ENCODE results near the gene STK39. TPM values are rescaled to one million over a fixed set of nuclear protein-coding genes. Genes with fewer than 3 reads are reported as not detected.

The STK39 gene
- total RNA-seq, 2 experiments from 2014 or later: 17.7 to 41.1 TPM

GRCh38 chr2:168208652-168209051, 38.7 kb downstream of the STK39 start:
- TF ChIP-seq EZH2phosphoT487 (IDR thresholded peaks at IDR 0.05; ENCODE audit: borderline replicate concordance, low read depth, low read length) (no peak), CTCF (conservative IDR thresholded peaks at IDR 0.05; ENCODE audit: low read length) (no peak)
- no peaks in the 10 kb centered on the region for H3K36me3 ChIP-seq (ENCODE audit: insufficient read depth, low read length)
- no peak overlapping the region for H3K27ac ChIP-seq (ENCODE audit: low read depth, low read length, poor library complexity, severe bottlenecking)
- no peaks in the 10 kb centered on the region for H3K9me2 ChIP-seq (ENCODE audit: insufficient read depth, low read length)
- ChIA-PET POLR2A (interaction anchor here (0.5 to 0.7 kb wide), 2 partner anchors 19 to 33 kb away, joined by 3 read pairs; no protein-coding TSS in a partner anchor), CTCF (ENCODE audit: unreplicated experiment) (no interaction called here)
- intact Hi-C loops (cut with micrococcal nuclease; ENCODE audit: unreplicated experiment): no loop called here
- no peak for DNase-seq (ENCODE audit: low spot score)
- no peaks in the 10 kb centered on the region for H3K79me2 ChIP-seq (ENCODE audit: insufficient read depth, low read depth, low read length)
- no peak overlapping the region for H2AFZ ChIP-seq (ENCODE audit: low read length)
- no peaks in the 10 kb centered on the region for H3K9me3 ChIP-seq (ENCODE audit: low read length)
- H3K4me1 ChIP-seq (ENCODE audit: insufficient read depth, low read length, poor library complexity, severe bottlenecking): no peaks in the 10 kb centered on the region
- no peak overlapping the region for H3K4me3 ChIP-seq (ENCODE audit: low read depth, low read length, poor library complexity, severe bottlenecking)
- H4K20me1 ChIP-seq (ENCODE audit: insufficient read depth, low read length): no peaks in the 10 kb centered on the region
- BruUV-seq (replicated peaks): no TSS peak
- H3K4me2 ChIP-seq (ENCODE audit: low read length): no peak overlapping the region

GRCh38 chr2:168207851-168208250, 39.5 kb downstream of the STK39 start:
- no peak overlapping the region for H3K4me3 ChIP-seq (ENCODE audit: low read depth, low read length, poor library complexity, severe bottlenecking)
- ChIA-PET POLR2A (no interaction called here), CTCF (ENCODE audit: unreplicated experiment) (no interaction called here)
- no peak for DNase-seq (ENCODE audit: low spot score)
- no peak overlapping the region for H2AFZ ChIP-seq (ENCODE audit: low read length)
- no peak overlapping the region for H3K4me2 ChIP-seq (ENCODE audit: low read length)
- no peaks in the 10 kb centered on the region for H3K36me3 ChIP-seq (ENCODE audit: insufficient read depth, low read length)
- H3K9me3 ChIP-seq (ENCODE audit: low read length): no peaks in the 10 kb centered on the region
- no peaks in the 10 kb centered on the region for H4K20me1 ChIP-seq (ENCODE audit: insufficient read depth, low read length)
- H3K79me2 ChIP-seq (ENCODE audit: insufficient read depth, low read depth, low read length): no peaks in the 10 kb centered on the region
- no peaks in the 10 kb centered on the region for H3K4me1 ChIP-seq (ENCODE audit: insufficient read depth, low read length, poor library complexity, severe bottlenecking)
- intact Hi-C loops (cut with micrococcal nuclease; ENCODE audit: unreplicated experiment): no loop called here
- H3K9me2 ChIP-seq (ENCODE audit: insufficient read depth, low read length): no peaks in the 10 kb centered on the region
- no TSS peak for BruUV-seq (replicated peaks)
- no peak for TF ChIP-seq EZH2phosphoT487 (IDR thresholded peaks at IDR 0.05; ENCODE audit: borderline replicate concordance, low read depth, low read length)
- no peak for TF ChIP-seq CTCF (conservative IDR thresholded peaks at IDR 0.05; ENCODE audit: low read length)
- no peak overlapping the region for H3K27ac ChIP-seq (ENCODE audit: low read depth, low read length, poor library complexity, severe bottlenecking)

- BruUV-seq (replicated peaks): no TSS peak
- TF ChIP-seq CTCF (conservative IDR thresholded peaks at IDR 0.05; ENCODE audit: low read length) (no peak), EZH2phosphoT487 (IDR thresholded peaks at IDR 0.05; ENCODE audit: borderline replicate concordance, low read depth, low read length) (no peak)
- H3K79me2 ChIP-seq (ENCODE audit: insufficient read depth, low read depth, low read length): no peaks in the 10 kb centered on the region
These were observed 43.4 kb downstream of the STK39 start for GRCh38 chr2:168203762-168204693.

More at GRCh38 chr2:168203762-168204693, 43.4 kb downstream of the STK39 start:
- H2AFZ ChIP-seq (ENCODE audit: low read length): no peak overlapping the region
- no peak for DNase-seq (ENCODE audit: low spot score)
- no peaks in the 10 kb centered on the region for H3K36me3 ChIP-seq (ENCODE audit: insufficient read depth, low read length)
- no peaks in the 10 kb centered on the region for H4K20me1 ChIP-seq (ENCODE audit: insufficient read depth, low read length)
- H3K4me3 ChIP-seq (ENCODE audit: low read depth, low read length, poor library complexity, severe bottlenecking): no peak overlapping the region
- H3K4me1 ChIP-seq (ENCODE audit: insufficient read depth, low read length, poor library complexity, severe bottlenecking): no peaks in the 10 kb centered on the region
- intact Hi-C loops (cut with micrococcal nuclease; ENCODE audit: unreplicated experiment): no loop called here
- no peaks in the 10 kb centered on the region for H3K9me2 ChIP-seq (ENCODE audit: insufficient read depth, low read length)
- no peaks in the 10 kb centered on the region for H3K9me3 ChIP-seq (ENCODE audit: low read length)
- ChIA-PET POLR2A (no interaction called here), CTCF (ENCODE audit: unreplicated experiment) (no interaction called here)
- H3K4me2 ChIP-seq (ENCODE audit: low read length): no peak overlapping the region
- no peak overlapping the region for H3K27ac ChIP-seq (ENCODE audit: low read depth, low read length, poor library complexity, severe bottlenecking)
